Hepatocyte (in vitro differentiated cells): ENCODE results near the gene COP1.

Experiments used
- EZH2 ChIP-seq: fragments of 200-600 bp; sonication (generic); IDR thresholded peaks from 2 replicates; pipeline ENCODE4 v1.6.1; 2016; ENCODE audit warnings: antibody characterized with exemption, mild to moderate bottlenecking, borderline replicate concordance
- TF ChIP-seq, protein P1 (sequence below): fragments of 200-600 bp; sonication (generic); IDR thresholded peaks from 2 replicates; pipeline ENCODE4 v1.5.1; 2016; ENCODE audit warnings: antibody characterized with exemption, mild to moderate bottlenecking; ENCODE audit not compliant: poor library complexity

GRCh38 chr1:176017722-176018121 is 189.4 kb downstream of the COP1 start:
- TF ChIP-seq, protein P1, sequence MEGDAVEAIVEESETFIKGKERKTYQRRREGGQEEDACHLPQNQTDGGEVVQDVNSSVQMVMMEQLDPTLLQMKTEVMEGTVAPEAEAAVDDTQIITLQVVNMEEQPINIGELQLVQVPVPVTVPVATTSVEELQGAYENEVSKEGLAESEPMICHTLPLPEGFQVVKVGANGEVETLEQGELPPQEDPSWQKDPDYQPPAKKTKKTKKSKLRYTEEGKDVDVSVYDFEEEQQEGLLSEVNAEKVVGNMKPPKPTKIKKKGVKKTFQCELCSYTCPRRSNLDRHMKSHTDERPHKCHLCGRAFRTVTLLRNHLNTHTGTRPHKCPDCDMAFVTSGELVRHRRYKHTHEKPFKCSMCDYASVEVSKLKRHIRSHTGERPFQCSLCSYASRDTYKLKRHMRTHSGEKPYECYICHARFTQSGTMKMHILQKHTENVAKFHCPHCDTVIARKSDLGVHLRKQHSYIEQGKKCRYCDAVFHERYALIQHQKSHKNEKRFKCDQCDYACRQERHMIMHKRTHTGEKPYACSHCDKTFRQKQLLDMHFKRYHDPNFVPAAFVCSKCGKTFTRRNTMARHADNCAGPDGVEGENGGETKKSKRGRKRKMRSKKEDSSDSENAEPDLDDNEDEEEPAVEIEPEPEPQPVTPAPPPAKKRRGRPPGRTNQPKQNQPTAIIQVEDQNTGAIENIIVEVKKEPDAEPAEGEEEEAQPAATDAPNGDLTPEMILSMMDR: no peak
- TF ChIP-seq EZH2: no peak
